Osteoblast (primary cell): Measurements from ENCODE around the gene KLK10. TPM values are rescaled to one million over a fixed set of nuclear protein-coding genes. Genes with fewer than 3 reads are reported as not detected.

Source experiments
- DNase-seq: peaks from one replicate; pipeline ENCODE4 v3.0.0; 2011; ENCODE audit warnings: low spot score, mixed read lengths; ENCODE audit not compliant: insufficient read length; ENCODE audit errors: missing footprints
- H2AFZ ChIP-seq: 2 replicates; pipeline ENCODE4 v1.6.0; 2011; ENCODE audit warnings: mild to moderate bottlenecking, low read length
- H3K27ac ChIP-seq: 2 replicates; pipeline ENCODE4 v1.5.1; 2011; ENCODE audit warnings: mild to moderate bottlenecking, low read depth, low read length, moderate library complexity
- H3K27me3 ChIP-seq: 2 replicates; pipeline ENCODE4 v1.6.0; 2012; ENCODE audit warnings: mild to moderate bottlenecking, control low read depth, inconsistent platforms, low read length, moderate library complexity; ENCODE audit not compliant: insufficient read depth
- H3K36me3 ChIP-seq: 2 replicates; pipeline ENCODE4 v1.5.1; 2011; ENCODE audit warnings: mild to moderate bottlenecking, low read length, control low read depth, moderate library complexity; ENCODE audit not compliant: insufficient read depth
- H3K4me1 ChIP-seq: 2 replicates; pipeline ENCODE4 v1.5.1; 2011; ENCODE audit warnings: mild to moderate bottlenecking, low read length, control low read depth, moderate library complexity; ENCODE audit not compliant: insufficient read depth
- H3K4me2 ChIP-seq: 2 replicates; pipeline ENCODE4 v1.6.0; 2011; ENCODE audit warnings: mild to moderate bottlenecking, low read length; ENCODE audit not compliant: insufficient read depth
- H3K4me3 ChIP-seq: fragments of 200-600 bp; sonication (generic); 3 replicates; pipeline ENCODE4 v1.5.1; 2012; ENCODE audit warnings: mild to moderate bottlenecking, low read length, inconsistent platforms; ENCODE audit not compliant: insufficient read depth
- H3K79me2 ChIP-seq: 2 replicates; pipeline ENCODE4 v1.6.0; 2012; ENCODE audit warnings: mild to moderate bottlenecking, low read length, control low read depth, inconsistent platforms; ENCODE audit not compliant: insufficient read depth
- H3K9me3 ChIP-seq: 2 replicates; pipeline ENCODE4 v1.5.1; 2011; ENCODE audit warnings: low read depth, low read length, control low read depth
- H4K20me1 ChIP-seq: 2 replicates; pipeline ENCODE4 v1.6.0; 2012; ENCODE audit warnings: mild to moderate bottlenecking, low read length, control low read depth; ENCODE audit not compliant: insufficient read depth
- total RNA-seq: library from RNA; depleted of rRNA; stranded (reverse); fragments of >200 nt; gene quantifications from 2 replicates; pipeline ENCODE4 v1.2.3, GENCODE V29; 2012
- TF ChIP-seq, protein P1 (sequence below): IDR thresholded peaks from 2 replicates; pipeline ENCODE4 v1.5.1; 2011; ENCODE audit warnings: mild to moderate bottlenecking, low read depth, low read length, moderate library complexity; ENCODE audit errors: extremely low read depth

Gene KLK10
- total RNA-seq, 1 donor: not detected

GRCh38 chr19:51009061-51009891 is 10.2 kb downstream of the KLK10 start:
- TF ChIP-seq, protein P1, sequence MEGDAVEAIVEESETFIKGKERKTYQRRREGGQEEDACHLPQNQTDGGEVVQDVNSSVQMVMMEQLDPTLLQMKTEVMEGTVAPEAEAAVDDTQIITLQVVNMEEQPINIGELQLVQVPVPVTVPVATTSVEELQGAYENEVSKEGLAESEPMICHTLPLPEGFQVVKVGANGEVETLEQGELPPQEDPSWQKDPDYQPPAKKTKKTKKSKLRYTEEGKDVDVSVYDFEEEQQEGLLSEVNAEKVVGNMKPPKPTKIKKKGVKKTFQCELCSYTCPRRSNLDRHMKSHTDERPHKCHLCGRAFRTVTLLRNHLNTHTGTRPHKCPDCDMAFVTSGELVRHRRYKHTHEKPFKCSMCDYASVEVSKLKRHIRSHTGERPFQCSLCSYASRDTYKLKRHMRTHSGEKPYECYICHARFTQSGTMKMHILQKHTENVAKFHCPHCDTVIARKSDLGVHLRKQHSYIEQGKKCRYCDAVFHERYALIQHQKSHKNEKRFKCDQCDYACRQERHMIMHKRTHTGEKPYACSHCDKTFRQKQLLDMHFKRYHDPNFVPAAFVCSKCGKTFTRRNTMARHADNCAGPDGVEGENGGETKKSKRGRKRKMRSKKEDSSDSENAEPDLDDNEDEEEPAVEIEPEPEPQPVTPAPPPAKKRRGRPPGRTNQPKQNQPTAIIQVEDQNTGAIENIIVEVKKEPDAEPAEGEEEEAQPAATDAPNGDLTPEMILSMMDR: no peak

DNA sequence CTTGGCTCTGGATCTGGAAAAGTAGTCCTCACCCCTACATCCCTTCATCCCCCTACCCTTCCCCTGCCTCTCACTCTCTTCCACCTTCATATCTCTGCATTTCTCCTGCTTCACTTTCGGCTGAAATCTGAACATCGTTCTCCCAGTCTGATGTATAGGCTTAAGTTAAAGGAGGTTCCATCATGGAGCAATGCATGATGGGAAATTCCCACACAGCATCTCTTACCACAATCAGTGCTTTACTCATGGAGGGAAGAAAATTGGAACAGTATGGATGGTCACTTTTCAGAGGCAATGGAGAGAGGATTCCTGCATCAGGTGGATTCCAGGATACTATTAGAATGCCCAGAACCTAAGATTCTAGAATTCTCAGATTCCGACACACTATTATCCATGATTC is 12.0 kb downstream of the KLK10 start:
- Histone ChIP-seq H3K4me3 (no peak overlapping the region), H3K4me1 (no peaks in the 10 kb centered on the region), H2AFZ (no peak overlapping the region), H3K4me2 (no peak overlapping the region), H4K20me1 (no peaks in the 10 kb centered on the region), H3K36me3 (no peaks in the 10 kb centered on the region), H3K27ac (no peak overlapping the region), H3K27me3 (no peaks in the 10 kb centered on the region), H3K79me2 (no peaks in the 10 kb centered on the region), H3K9me3 (no peaks in the 10 kb centered on the region)
- TF ChIP-seq, protein P1: no peak
- DNase-seq: no peak

More at GRCh38 chr19:51009061-51009891, 10.2 kb downstream of the KLK10 start:
- no peaks in the 10 kb centered on the region for H3K4me1 ChIP-seq
- no peak overlapping the region for H3K27ac ChIP-seq
- no peak overlapping the region for H3K4me3 ChIP-seq
- H3K9me3 ChIP-seq: no peaks in the 10 kb centered on the region
- H2AFZ ChIP-seq: no peak overlapping the region
- no peaks in the 10 kb centered on the region for H4K20me1 ChIP-seq
- H3K4me2 ChIP-seq: no peak overlapping the region
- no peaks in the 10 kb centered on the region for H3K79me2 ChIP-seq
- H3K36me3 ChIP-seq: no peaks in the 10 kb centered on the region
- H3K27me3 ChIP-seq: no peaks in the 10 kb centered on the region
- peak; percentile 53 for DNase-seq

- no peaks in the 10 kb centered on the region for H3K9me3 ChIP-seq
- DNase-seq: no peak
- H3K4me2 ChIP-seq: no peak overlapping the region
- no peak overlapping the region for H2AFZ ChIP-seq
- H3K27ac ChIP-seq: no peak overlapping the region
- H3K4me1 ChIP-seq: no peaks in the 10 kb centered on the region
- no peak overlapping the region for H3K4me3 ChIP-seq
- no peaks in the 10 kb centered on the region for H4K20me1 ChIP-seq
- no peaks in the 10 kb centered on the region for H3K27me3 ChIP-seq
- H3K79me2 ChIP-seq: no peaks in the 10 kb centered on the region
- H3K36me3 ChIP-seq: no peaks in the 10 kb centered on the region
- TF ChIP-seq, protein P1: no peak
Measured at GRCh38 chr19:51006406-51006805, 13.1 kb downstream of the KLK10 start.

DNA sequence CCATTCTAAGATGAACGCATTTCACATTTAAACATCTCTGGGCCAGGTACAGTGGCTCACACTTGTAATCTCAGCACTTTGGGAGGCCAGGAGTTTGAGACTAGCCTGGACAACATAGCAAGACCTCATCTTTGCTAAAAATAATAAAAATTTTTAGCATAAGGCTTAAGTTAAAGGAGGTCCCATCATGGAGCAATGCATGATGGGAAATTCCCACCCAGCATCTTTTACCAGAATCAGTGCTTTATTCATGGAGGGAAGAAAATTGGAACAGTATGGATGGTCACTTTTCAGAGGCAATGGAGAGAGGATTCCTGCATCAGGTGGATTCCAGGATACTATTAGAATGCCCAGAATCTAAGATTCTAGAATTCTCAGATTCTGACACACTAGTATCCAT is 14.3 kb downstream of the KLK10 start:
- Histone ChIP-seq H3K27me3 (no peaks in the 10 kb centered on the region), H3K9me3 (no peaks in the 10 kb centered on the region), H2AFZ (no peak overlapping the region), H3K4me1 (no peaks in the 10 kb centered on the region), H3K79me2 (no peaks in the 10 kb centered on the region), H4K20me1 (no peaks in the 10 kb centered on the region), H3K4me3 (no peak overlapping the region), H3K27ac (no peak overlapping the region), H3K4me2 (no peak overlapping the region), H3K36me3 (no peaks in the 10 kb centered on the region)
- DNase-seq: no peak
- TF ChIP-seq, protein P1: no peak
